T-helper 2 cell treated with Interferon-gamma antibody and Interleukin-4, amounts not matched to agents 100 ng/mL and 5 ng/mL, for 36 hours (primary cell): ENCODE data around the gene ADAR. TPM values are rescaled to one million over a fixed set of nuclear protein-coding genes. Genes with fewer than 3 reads are reported as not detected.
"Not testable (repeated sequence)": the region's sequence is repeated elsewhere in the genome, so short reads cannot be mapped to it uniquely, and the experiment has no call there.

Experiments
- intact Hi-C: fragments of 100-400 bp; cut with micrococcal nuclease; formaldehyde crosslinking; loops from one replicate; pipeline ENCODE4 v1.15.1; 2023
- total RNA-seq: library from RNA; stranded (reverse); gene quantifications from 2 replicates; pipeline ENCODE4 v1.2.3, GENCODE V29; 2022

Gene ADAR, protein sequence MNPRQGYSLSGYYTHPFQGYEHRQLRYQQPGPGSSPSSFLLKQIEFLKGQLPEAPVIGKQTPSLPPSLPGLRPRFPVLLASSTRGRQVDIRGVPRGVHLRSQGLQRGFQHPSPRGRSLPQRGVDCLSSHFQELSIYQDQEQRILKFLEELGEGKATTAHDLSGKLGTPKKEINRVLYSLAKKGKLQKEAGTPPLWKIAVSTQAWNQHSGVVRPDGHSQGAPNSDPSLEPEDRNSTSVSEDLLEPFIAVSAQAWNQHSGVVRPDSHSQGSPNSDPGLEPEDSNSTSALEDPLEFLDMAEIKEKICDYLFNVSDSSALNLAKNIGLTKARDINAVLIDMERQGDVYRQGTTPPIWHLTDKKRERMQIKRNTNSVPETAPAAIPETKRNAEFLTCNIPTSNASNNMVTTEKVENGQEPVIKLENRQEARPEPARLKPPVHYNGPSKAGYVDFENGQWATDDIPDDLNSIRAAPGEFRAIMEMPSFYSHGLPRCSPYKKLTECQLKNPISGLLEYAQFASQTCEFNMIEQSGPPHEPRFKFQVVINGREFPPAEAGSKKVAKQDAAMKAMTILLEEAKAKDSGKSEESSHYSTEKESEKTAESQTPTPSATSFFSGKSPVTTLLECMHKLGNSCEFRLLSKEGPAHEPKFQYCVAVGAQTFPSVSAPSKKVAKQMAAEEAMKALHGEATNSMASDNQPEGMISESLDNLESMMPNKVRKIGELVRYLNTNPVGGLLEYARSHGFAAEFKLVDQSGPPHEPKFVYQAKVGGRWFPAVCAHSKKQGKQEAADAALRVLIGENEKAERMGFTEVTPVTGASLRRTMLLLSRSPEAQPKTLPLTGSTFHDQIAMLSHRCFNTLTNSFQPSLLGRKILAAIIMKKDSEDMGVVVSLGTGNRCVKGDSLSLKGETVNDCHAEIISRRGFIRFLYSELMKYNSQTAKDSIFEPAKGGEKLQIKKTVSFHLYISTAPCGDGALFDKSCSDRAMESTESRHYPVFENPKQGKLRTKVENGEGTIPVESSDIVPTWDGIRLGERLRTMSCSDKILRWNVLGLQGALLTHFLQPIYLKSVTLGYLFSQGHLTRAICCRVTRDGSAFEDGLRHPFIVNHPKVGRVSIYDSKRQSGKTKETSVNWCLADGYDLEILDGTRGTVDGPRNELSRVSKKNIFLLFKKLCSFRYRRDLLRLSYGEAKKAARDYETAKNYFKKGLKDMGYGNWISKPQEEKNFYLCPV
- total RNA-seq: 282 and 295 TPM in 2 replicates

DNA sequence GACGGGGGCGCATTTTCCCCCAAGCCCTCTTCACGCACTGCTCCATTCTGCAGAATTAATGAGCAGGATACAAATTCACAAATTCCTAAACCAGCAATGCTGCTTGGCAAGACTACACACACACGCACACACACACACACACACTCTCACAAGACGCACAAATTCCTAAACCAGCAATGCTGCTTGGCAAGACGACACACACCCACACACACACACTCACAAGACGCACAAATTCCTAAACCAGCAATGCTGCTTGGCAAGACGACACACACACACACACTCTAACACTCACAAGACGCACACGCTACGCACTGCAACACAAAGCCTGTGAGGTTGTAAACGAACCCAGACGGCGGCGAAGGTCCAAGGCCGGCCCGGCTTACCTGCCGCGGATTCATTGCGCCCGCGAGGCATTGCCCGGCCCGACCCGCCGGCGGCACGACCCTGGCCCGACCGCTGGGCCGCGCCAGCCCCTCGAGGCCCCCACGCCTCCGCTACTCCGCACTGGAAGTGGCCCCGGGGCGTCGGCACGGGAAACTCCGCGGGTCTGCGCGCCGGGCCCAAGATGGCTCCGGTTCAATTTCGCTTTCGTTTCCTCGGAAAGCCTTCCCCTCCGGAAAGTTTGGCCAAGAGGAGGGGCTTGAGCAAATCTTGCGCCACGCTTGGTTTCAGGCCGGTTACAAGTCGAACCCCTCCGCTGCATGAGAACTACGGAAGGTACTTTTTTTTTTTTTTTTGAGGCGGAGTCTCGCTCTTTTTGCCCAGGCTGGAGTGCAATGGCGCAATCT, at the start of gene ADAR:
Gene ADAR (minus strand): TSS at position 578 of the 788 bp plus-strand sequence. CDS start 180 bp downstream, at position 398.
- intact Hi-C loops: loop anchor here (1.0 to 5.0 kb wide), 4 partner anchors 50 to 386 kb away; partner anchors contain the start of genes UBAP2L and UBE2Q1

DNA sequence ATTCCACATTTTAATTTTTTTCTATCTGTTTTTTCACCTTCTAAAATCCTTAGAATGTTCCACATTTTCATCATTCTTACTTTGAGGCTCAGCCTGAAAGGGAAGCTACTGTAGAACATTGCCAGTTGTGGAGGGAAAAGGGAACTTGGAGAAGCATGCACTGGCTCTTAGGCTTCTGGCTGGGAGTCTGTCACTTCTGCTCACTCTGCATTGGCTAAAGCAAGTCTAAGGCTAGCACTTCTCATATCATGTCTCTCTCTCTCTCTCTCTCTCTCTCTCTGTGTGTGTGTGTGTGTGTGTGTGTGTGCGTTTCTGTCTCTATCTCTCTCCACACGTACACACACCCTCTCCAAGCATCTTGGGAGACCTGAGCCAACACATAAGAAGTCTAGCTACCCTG, 49.6 kb upstream of the ADAR start:
- intact Hi-C loops: no loop called here

DNA sequence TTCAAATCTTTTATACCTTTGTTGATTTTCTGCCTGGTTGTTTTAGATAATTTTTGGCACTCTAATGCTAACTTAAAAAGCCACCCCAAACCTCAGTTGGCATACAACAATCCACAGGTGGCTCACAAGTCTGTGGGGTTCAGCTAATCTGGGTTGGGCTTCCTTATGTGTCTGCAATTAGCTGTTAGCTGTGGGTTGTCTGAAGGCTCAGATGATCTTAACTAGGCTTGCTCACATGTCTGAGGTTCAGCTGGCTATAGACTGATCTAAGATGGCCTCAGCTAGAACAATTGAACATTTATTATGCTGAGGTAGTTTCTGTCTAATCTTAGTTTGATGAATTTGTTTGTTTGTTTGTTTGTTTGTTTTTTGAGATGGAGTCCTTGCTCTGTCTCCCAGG, 44.9 kb upstream of the ADAR start:
- intact Hi-C loops: no loop called here

DNA sequence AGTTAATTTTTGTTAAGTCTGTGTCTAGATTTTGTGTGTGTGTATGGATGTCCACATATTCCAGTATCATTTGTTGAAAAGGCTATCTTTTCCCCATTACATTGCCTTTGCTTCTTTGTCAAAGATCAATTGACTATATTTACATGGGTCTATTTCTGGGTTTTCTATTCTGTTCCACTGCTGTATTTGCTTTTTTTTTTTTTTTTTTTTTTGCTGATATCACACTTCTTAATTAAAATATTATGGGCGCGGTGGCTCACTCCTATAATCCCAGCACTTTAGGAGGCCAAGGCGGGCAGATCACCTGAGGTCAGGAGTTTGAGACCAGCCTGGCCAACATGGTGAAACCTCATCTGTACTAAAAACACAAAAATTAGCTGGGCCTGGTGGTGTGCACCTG, 36.7 kb upstream of the ADAR start:
- intact Hi-C loops: not testable (repeated sequence)

DNA sequence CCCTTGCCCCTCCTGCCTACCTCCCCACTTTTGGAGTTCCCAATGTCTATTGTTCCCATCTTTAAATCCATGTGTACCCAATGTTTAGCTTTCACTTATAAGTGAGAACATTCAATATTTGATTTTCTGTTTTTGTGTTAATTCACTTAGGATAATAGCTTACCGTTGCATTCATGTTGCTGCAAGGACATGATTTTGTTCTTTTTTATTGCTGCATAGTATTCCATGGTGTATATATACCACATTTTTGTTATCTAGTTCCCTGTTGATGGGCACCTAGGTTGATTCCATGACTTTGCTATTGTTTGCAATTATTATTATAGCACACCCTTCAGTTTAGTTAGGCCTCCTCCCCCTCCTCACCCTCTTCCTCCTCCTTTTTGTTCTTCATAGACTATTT, 33.5 kb upstream of the ADAR start:
- intact Hi-C loops: no loop called here

DNA sequence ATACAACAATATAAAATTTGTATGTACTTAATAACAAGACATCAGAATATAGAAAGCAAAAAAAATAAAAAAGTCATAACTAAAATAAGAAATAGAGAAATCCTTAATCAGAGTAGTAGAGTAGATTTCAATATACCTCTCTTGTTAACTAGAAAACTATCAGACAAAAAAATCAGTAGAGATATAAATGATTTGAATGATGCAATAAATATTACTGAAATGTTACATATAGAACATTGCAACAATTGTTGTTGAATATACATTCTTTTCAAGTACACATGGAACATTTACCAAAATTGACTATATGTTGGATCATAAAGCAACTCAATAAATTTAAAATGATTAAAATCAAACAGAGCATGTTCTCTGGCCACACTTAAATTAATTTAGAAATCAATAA, 31.9 kb upstream of the ADAR start:
- intact Hi-C loops: no loop called here

DNA sequence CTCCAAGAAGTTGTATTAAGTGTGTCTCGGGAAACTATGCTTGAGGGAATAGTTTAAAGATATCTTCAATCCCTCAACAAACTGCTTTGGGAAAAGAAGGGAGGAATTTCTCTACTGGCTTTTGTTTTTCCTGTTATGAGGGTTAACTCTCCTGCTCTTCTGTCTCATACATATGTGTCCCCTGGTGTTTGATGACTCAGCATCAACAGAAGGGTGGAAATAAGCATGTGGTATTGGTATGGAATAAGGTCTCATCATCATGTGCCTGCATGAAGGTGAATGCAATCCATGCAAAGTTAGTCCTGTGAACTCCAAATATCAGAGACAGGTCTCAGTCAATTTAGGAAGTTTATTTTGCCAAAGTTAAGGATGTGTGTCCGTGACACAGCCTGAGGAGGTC, 27.2 kb upstream of the ADAR start:
- intact Hi-C loops: no loop called here

DNA sequence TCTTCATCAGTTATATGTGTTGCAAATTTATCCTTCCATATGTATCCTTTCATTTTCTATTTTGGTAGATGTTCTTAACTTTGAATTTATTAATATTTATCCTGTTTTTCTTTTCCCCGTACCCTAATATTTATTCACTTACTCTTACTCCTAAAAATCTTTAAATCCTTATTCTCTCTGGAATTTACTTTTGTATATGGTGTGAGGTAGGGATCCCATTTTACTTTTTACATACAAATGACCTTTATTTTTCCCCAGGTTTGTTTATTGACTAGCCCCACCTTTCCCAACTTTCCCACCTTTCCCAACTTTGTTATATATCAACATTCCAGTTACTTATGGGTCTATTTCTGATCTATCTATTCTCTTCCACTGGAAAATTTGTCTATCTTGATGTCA, 21.7 kb upstream of the ADAR start:
- intact Hi-C loops: no loop called here

DNA sequence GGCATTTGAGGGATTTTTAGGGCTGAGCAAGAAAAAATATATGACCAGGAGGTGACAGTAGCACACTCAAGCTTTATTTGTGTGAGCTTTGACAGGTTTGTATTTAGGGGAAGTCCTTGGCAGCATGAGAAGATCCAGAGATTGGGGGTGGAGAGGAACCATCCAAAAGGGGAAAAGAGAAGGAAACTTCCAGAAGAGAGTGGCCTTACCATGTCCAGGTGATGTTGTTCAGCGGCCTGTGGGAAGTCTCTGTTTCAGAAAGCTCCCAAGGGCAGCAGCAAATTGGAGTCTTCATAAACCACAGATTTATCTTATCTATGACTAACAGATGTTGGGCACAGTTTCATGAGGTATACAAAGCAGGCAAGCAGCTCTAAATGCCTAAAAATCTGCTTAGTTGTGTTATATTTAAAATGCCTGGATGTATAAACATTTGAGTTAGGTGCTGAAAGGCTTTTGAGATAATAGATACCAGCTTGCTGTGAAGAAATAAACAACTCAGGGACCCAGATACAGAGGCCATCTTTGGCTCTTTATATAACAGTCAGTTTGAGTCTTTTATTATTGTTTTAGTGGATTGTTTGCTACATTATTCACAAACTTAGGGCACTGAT, 21.2 kb upstream of the ADAR start:
- intact Hi-C loops: no loop called here

DNA sequence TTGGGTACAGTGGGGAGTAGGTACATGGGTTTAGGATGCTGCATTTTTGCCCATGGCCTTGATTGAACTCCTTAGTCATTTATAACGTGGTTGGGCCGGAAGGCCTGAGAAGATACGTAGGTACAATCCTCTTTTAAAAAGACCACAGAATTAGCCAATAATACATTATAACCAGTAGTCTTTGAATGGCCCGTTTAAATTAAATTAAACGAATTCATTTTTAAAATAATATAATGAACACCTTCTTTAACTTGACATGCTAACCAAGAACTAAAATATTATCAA, 20.1 kb upstream of the ADAR start:
- intact Hi-C loops: no loop called here

DNA sequence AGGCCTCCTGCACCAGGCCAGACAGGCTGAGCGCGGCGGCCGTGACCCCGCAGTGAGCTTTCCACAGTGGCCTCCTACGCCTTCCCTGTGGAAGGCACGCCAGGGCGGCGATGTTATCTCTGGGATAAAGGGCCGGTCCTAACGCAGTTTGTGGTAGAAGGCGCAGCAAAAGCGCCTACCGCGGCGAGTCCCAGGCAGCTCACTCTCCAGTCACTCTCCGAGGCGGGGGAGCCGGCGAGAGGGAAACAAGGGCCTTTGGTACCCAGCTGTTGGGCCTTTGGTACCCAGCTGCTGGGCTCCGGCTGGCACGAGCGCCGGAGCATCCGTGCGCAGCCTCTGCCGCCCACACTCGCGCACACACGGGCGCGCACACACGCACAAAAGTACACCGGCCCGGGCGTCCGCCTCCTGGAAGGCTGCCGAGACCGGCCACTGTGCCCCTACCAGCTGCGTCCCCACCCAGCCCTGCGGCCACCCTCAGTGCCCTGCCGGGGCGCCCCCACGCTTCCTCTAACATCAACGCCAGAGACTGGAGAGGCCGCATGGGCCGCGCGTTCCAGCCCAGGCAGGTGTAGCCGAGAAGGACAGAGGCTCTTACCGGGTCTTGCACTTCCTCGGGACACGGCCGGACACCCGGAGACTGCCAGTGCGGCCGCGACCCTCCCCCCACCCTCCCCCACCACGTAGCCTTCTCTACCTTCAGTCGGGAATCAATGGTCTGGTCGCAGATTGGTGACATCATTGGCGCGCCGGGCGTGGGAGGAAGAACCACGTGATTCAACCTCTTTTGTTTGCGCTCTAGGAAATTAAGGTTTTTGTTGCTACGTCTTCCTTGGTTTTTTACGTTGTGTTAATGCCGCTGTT, 19.5 kb upstream of the ADAR start:
- intact Hi-C loops: loop anchor here (1.0 kb wide), 1 partner anchor 18 kb away; no protein-coding TSS in a partner anchor

DNA sequence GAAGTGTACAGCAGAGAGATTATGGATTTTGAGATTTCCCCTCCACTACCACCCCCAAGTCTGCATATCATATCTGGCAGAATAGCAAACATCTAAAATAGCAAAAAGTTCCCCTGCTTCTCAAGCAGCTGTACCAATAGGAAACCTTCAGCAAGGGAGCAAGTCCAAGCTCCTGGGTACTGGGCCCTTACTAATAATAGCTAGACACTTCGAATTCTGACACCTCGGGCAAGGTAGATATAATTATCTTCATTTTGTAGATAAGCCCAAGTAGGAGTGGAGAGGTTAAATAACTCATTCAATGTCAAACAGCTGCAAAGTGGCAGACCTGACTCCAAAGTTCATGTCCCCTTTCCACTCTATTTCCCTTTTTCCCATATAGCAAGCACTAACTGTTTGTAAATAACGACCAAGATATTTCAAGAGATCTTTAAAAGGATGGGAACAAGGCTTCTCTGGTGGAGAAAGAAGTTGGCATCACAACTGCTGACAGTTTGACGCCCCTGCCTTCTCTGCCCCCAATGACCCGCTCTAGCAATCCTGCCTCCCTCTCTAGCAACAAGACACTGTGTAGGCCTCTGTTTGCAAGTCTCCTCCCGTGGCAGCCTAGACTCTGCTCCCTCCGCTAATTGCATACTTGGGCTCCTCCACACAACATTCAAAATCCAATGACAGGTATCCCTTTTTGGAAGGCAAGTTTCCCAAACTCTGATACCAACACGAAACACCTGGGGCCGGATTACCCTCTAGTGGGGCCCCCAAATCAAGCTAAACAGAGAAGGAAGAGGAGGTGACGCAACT, 18.7 kb upstream of the ADAR start:
- intact Hi-C loops: loop anchor here (1.0 kb wide), 1 partner anchor 17 kb away; no protein-coding TSS in a partner anchor

DNA sequence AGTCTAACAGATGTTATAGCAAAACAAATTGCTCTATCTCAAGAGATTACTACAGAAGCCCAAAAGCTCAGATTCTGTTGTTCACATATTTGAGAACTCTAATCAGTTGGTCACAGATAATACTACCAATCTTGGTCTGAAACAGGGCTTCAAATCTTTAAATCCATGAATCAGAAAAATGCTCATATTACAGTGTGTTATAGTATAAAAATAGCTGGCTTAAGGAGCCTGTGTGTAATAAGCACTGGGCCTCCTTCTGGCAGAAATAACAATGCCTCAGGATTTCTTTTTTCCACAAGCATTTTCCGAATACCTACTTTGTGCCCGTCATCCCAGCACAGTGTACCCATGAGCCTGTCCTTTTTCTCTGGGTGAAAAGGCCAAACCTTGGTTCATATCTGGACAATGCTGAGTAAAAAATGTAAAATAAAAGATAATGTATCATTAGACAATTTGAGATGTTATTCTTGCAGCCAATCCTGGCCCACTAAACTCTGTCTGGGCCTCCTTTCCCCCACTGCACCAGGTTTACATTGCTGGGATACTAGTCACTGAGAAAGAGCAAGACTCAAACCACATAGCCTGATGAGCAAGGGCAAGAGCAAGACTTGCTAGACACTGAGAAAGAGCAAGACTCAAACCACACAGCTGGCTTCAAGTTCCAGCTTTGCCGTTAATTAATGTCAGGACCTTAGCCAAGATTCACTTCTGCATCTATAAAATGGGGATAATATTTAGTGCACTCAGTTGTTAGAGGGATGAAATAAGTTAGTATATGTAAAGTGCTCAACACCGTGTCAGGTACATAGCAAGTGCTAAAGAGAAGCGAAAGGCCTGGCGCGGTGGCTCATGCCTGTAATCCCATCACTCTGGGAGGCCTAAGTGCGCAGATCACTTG, 17.0 kb upstream of the ADAR start:
- intact Hi-C loops: no loop called here

DNA sequence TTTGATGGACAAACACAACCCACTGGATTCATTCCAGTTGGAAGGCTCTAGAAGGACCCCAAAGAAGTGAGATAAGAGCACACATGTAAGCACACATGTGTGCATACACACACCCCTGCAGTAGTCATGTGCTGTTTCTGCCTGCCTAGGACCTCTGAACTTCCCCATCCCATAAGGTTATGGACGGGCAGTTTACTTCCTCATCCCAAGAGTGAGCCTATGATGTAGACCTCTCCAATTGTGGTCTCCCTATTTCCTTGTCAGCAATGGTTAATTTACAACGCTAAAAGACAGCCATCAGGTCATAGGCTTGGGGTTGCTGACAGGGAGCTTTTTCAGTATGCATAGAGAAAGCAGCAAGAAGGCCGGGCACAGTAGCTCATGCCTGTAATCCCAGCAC, 15.4 kb upstream of the ADAR start:
- intact Hi-C loops: no loop called here

DNA sequence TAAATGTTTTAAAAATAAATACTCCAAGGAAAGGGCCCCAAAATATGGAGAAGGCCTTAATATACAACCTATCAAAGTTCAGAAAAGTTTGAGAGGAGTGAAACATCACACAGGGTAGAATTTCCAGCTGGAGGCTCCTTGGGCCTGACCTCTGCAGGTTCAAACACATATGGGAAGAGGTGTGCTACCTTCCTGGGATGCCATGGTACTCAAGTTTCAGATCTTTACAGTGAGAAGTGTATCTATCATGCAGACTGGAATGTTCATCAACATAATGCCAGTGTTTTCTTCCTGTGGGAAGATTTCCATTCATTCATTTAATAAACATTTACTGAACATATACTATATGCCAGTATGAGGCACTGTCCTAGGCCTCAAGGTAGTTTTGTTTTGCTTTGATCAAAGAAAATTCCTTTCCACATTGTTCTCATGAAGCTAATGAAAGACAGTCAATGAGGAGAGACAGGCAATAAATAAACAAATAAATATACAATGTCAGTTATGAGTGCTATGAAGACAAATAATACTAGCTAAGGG, 14.6 kb upstream of the ADAR start:
- intact Hi-C loops: no loop called here

DNA sequence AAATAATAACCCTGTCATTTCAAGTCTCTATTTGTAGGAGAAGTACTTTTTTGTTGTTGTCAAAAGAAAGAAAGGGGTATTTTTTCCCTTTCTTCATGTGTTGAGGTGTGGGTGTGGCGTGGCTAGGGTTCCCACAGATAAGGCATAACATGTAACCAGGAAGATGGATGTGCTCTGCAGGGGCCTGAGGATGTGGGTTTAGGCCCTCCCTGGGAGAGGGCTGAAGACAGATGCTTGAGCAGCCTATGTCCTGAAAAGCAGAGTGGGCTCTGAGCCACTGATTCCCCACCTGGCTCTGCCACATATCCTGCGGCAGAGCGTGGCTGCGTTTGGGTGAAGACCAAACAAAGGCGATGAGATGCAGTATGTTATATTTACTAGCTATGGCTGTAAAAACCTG, 13.9 kb upstream of the ADAR start:
- intact Hi-C loops: no loop called here

DNA sequence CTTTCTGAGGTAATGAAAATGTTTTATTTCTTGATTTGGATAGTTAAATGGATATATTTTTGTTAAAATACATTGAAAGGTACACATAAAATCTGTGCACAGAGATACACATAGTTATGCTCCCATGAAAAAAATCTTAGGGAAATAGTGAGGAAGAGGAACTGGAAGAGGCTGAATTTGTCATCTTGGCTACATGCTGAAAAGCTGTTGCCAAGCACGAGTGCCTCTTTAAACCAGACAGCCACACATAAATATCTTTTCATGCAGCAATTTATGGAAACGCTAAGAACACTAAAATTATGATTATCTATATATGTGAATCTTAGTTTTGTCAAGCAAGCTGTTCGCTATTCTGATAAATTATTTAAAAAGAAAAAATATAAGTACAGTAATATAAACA, 12.8 kb upstream of the ADAR start:
- intact Hi-C loops: no loop called here
